Measurements from ENCODE around the gene TBC1D22A. TPM values are rescaled to one million over a fixed set of nuclear protein-coding genes. Genes with fewer than 3 reads are reported as not detected.
"Not testable (repeated sequence)": the region's sequence is repeated elsewhere in the genome, so short reads cannot be mapped to it uniquely, and the experiment has no call there.

The TBC1D22A gene
- total RNA-seq, 6 donors from 2014 or later = 27.1 to 48.2 (median 35.3) TPM

DNA sequence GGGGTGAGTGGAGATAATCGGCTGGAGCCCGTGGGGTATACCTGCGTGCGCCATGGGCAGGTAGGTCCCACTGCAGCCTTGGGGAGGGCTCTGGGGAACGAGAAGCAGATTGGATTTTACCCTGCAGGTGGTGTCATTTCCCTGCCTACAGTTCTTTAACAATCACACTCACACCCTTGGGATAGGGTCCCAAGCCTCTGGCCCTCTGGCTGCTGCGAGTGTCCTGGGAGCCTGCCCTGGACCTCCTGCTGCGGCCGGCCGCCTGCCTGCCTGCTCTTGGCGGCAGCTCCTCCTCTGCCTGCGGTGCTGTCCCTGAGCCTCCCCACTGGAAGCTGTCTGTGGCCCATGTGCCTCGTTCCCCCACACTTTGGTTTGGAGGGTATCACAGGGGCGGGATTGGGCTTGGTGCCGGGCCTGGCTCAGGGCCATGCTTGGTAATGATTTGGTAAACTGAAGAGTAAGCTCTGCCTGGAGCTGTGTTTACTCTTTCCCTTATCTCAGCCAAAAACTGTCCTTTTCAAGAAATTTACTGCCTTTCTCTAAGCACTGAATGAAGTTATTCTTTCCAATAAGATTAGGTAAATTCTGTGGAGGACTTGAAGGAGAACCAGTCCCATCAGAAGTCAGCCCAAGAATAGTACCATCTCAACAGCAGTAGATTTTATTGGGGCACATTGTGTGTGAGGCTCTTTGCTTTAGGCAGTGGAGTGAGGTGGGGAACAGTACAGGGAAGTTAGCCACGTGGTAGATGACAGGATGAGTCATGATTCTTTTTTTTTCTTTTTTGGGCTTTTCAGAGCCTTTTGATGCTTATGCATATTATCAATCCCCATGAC lies 53.7 kb downstream of the TBC1D22A start:
- Histone ChIP-seq H3K27me3 (no peaks in the 10 kb centered on the region), H3K27ac (peak overlapping the region in 3 of 4 donors; percentile 20 to 58 (median 58)), H3K36me3 (no peaks in the 10 kb centered on the region), H3K4me1 (peaks cover 15 to 34% (median 25%) of the 10 kb centered on the region in 4 donors), H3K4me3 (no peak overlapping the region), H3K9me3 (no peaks in the 10 kb centered on the region)
- DNase-seq = peak in 1 of 2 donors; percentile 87
- TF ChIP-seq, protein P1, sequence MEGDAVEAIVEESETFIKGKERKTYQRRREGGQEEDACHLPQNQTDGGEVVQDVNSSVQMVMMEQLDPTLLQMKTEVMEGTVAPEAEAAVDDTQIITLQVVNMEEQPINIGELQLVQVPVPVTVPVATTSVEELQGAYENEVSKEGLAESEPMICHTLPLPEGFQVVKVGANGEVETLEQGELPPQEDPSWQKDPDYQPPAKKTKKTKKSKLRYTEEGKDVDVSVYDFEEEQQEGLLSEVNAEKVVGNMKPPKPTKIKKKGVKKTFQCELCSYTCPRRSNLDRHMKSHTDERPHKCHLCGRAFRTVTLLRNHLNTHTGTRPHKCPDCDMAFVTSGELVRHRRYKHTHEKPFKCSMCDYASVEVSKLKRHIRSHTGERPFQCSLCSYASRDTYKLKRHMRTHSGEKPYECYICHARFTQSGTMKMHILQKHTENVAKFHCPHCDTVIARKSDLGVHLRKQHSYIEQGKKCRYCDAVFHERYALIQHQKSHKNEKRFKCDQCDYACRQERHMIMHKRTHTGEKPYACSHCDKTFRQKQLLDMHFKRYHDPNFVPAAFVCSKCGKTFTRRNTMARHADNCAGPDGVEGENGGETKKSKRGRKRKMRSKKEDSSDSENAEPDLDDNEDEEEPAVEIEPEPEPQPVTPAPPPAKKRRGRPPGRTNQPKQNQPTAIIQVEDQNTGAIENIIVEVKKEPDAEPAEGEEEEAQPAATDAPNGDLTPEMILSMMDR (IDR thresholded peaks at IDR 0.05) = no peak
- TF ChIP-seq POLR2AphosphoS5 (IDR thresholded peaks at IDR 0.05) (no peak), POLR2A (IDR thresholded peaks at IDR 0.05) (no peak), EP300 (IDR thresholded peaks at IDR 0.05) (no peak)
- WGBS, 2 donors = 68 to 73% methylated on average over 9 to 15 of the region's 15 CpGs
- peak; percentile 68 to 86 for ATAC-seq (ENCODE audit: low FRiP score in 2 of 2)

DNA sequence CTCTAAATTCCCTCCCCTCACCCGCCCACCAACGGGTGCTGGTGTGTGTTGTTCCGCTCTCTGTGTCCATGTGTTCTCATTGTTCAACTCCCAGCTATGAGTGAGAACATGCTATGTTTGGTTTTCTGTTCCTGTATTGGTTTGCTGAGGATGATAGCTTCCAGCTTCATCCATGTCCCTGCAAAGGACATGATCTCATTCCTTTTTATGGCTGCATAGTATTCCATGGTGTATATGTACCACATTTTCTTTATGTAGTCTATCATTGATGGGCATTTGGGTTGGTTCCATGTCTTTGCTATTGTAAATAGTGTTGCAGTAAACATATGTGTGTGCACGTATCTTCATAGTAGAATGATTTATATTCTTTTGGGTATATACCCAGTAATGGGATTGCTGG lies 54.9 kb downstream of the TBC1D22A start:
- not testable (repeated sequence) for H3K27me3 ChIP-seq; DNase-seq; H3K36me3 ChIP-seq; H3K9me3 ChIP-seq; H3K4me3 ChIP-seq; H3K27ac ChIP-seq; ATAC-seq (ENCODE audit: low FRiP score in 2 of 2)
- 98 to 99% methylated on average over 4 of the region's 4 CpGs for WGBS, 2 donors
- peaks cover 15 to 31% (median 24%) of the 10 kb centered on the region in 4 donors for H3K4me1 ChIP-seq

DNA sequence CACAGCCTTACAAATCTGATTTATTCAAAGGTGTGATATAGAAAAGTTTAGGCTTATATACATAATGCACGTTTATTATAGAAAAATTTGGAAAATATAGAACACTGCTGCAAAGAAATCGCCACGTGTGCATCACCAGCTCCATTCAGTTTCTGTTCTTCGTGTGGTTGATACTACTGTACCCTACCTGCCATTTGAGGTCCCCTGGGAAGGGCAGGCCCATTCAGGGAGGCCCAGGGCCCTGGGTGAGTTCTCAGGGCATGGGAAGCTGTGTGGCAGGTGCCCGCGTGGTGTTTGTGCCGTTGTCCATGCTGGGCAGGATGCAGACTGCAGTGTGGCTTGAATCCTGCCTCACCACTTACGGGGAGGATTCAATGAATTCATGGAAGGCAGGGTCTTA lies 60.8 kb downstream of the TBC1D22A start:
- TF ChIP-seq POLR2AphosphoS5 (IDR thresholded peaks at IDR 0.05) (no peak), EP300 (IDR thresholded peaks at IDR 0.05) (no peak), POLR2A (IDR thresholded peaks at IDR 0.05) (no peak)
- TF ChIP-seq, protein P1 (IDR thresholded peaks at IDR 0.05) = no peak
- no peaks in the 10 kb centered on the region for H3K4me1 ChIP-seq
- WGBS, 2 donors = 88 to 97% methylated on average over 6 to 8 of the region's 8 CpGs
- no peak overlapping the region for H3K27ac ChIP-seq
- no peak for DNase-seq
- no peaks in the 10 kb centered on the region for H3K9me3 ChIP-seq
- peaks cover 0 to 13% (median 0%) of the 10 kb centered on the region in 4 donors for H3K36me3 ChIP-seq
- no peaks in the 10 kb centered on the region for H3K27me3 ChIP-seq
- no peak for ATAC-seq (ENCODE audit: low FRiP score in 2 of 2)
- H3K4me3 ChIP-seq = no peak overlapping the region

DNA sequence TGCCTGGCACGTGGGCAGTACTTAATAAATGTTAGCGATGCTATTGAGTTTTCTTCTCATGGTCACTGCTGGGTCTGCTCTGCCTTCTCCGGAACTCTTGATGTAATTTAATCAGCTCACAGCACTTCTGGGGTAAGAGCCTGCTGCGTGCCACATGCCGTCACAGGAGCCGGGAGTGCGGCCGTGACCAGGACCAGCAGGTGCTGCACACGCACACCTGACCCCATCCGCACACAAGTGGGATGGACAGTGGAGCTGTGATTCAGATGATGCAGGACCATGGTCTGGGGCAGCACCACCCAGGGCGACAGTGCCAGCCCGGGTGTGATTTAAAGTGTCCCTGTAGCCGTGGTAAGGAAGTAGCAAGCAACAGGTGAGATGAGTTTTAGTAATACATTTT lies 61.2 kb downstream of the TBC1D22A start:
- 99% methylated on average over 10 to 13 of the region's 13 CpGs for WGBS, 2 donors

DNA sequence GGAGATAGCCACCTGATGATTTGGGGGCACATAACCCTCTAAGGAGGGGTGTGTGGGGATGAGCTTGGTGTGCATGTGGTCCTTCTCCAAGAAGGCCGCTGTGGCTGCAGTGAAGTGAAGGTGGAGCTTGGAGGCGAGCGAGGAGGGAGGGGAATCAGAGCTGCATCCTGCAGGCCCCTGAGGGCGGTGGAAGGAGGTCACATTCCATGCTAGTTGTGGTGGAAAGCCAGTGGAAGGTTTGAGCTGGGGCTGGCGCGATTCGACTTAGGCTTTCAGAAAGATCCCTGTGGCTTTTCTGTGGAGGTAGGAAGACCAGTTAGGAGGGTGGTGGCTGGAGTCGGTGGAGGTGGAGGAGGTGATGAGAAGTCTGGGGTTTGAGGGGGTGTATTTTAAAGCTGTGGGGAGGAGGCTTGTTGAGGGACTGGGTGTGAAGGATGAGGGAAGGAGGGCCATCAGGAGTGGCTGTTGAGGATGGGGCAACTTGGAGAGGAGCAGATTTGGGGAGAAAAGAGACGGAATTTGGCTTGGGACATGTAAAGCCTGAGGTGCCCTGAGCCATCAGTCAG lies 62.0 kb downstream of the TBC1D22A start:
- ATAC-seq (ENCODE audit: low FRiP score in 2 of 2) (peak in 1 of 2 donors; percentile 9), DNase-seq (no peak)
- Histone ChIP-seq H3K36me3 (peaks cover 0 to 13% (median 0%) of the 10 kb centered on the region in 4 donors), H3K27ac (no peak overlapping the region), H3K9me3 (no peaks in the 10 kb centered on the region), H3K4me1 (peaks cover 6 to 10% (median 8%) of the 10 kb centered on the region in 4 donors), H3K27me3 (no peaks in the 10 kb centered on the region), H3K4me3 (no peak overlapping the region)
- no peak for TF ChIP-seq POLR2AphosphoS5 (IDR thresholded peaks at IDR 0.05)
- no peak for TF ChIP-seq EP300 (IDR thresholded peaks at IDR 0.05)
- TF ChIP-seq, protein P1 (IDR thresholded peaks at IDR 0.05) = no peak
- TF ChIP-seq POLR2A (IDR thresholded peaks at IDR 0.05) = no peak
- 93 to 96% methylated on average over 9 of the region's 9 CpGs for WGBS, 2 donors

More for the DNA sequence above, 61.2 kb downstream of the TBC1D22A start:
- TF ChIP-seq POLR2A (IDR thresholded peaks at IDR 0.05) (no peak), POLR2AphosphoS5 (IDR thresholded peaks at IDR 0.05) (no peak), EP300 (IDR thresholded peaks at IDR 0.05) (no peak)
- TF ChIP-seq, protein P1 (IDR thresholded peaks at IDR 0.05) = no peak
- ATAC-seq (ENCODE audit: low FRiP score in 2 of 2) (no peak), DNase-seq (no peak)
- no peak overlapping the region for H3K27ac ChIP-seq
- no peaks in the 10 kb centered on the region for H3K9me3 ChIP-seq
- H3K4me3 ChIP-seq = no peak overlapping the region
- peaks cover 0 to 2% (median under 1%) of the 10 kb centered on the region in 4 donors for H3K4me1 ChIP-seq
- H3K27me3 ChIP-seq = no peaks in the 10 kb centered on the region
- peaks cover 0 to 13% (median 0%) of the 10 kb centered on the region in 4 donors for H3K36me3 ChIP-seq

All from upper lobe of left lung (tissue), 6 donors.